ENCODE measurements around the gene SQOR. TPM values are rescaled to one million over a fixed set of nuclear protein-coding genes. Genes with fewer than 3 reads are reported as not detected.

Gene SQOR
- 128 and 161 TPM in 2 replicates for total RNA-seq

- peak; percentile 86 for DNase-seq
Observed at GRCh38 chr15:45634432-45635190, at the start of gene SQOR. TSS of gene SQOR (plus strand) at chr15:45635029. CDS start at chr15:45658924, 23,895 bp downstream.

GRCh38 chr15:45585069-45585791, 49.6 kb upstream of the SQOR start:
- DNase-seq, result no peak

GRCh38 chr15:45586125-45586524, 48.7 kb upstream of the SQOR start:
- DNase-seq, result no peak

- DNase-seq, result no peak
Observed at GRCh38 chr15:45586601-45587094, 48.2 kb upstream of the SQOR start.

GRCh38 chr15:45587095-45587862, 47.5 kb upstream of the SQOR start, which contains the start of gene BLOC1S6:
TSS of gene BLOC1S6 (plus strand) at chr15:45587379. CDS start at chr15:45587444, 65 bp downstream.
- DNase-seq, result peak; percentile 94

- DNase-seq, result no peak
Observed at GRCh38 chr15:45587863-45588170, 47.0 kb upstream of the SQOR start.

GRCh38 chr15:45588219-45588875, 46.5 kb upstream of the SQOR start:
- DNase-seq, result peak; percentile 26

GRCh38 chr15:45589256-45589655, 45.6 kb upstream of the SQOR start:
- no peak for DNase-seq

GRCh38 chr15:45594319-45594718, 40.5 kb upstream of the SQOR start:
- no peak for DNase-seq

- DNase-seq, result no peak
Observed at GRCh38 chr15:45594835-45595530, 39.8 kb upstream of the SQOR start.

- DNase-seq, result no peak
Observed at GRCh38 chr15:45603881-45604280, 30.9 kb upstream of the SQOR start.

GRCh38 chr15:45604326-45604725, 30.5 kb upstream of the SQOR start:
- DNase-seq, result no peak

GRCh38 chr15:45606413-45606812, 28.4 kb upstream of the SQOR start:
- no peak for DNase-seq

- no peak for DNase-seq
Observed at GRCh38 chr15:45606841-45607240, 28.0 kb upstream of the SQOR start.

- DNase-seq, result peak; percentile 60
Observed at GRCh38 chr15:45611305-45611704, 23.5 kb upstream of the SQOR start.

- DNase-seq, result peak; percentile 79
Observed at GRCh38 chr15:45612790-45613415, 21.9 kb upstream of the SQOR start.

GRCh38 chr15:45616901-45617323, 17.9 kb upstream of the SQOR start:
- peak; percentile 45 for DNase-seq

- DNase-seq, result no peak
Observed at GRCh38 chr15:45618813-45619212, 16.0 kb upstream of the SQOR start.

GRCh38 chr15:45628136-45628535, 6.7 kb upstream of the SQOR start:
- no peak for DNase-seq

- no peak for DNase-seq
Observed at GRCh38 chr15:45630917-45631691, 3.7 kb upstream of the SQOR start.

- DNase-seq, result no peak
Observed at GRCh38 chr15:45631776-45632175, 3.1 kb upstream of the SQOR start.

All from dermis blood vessel endothelial cell (primary cell).